ENCODE data around the gene USE1. TPM values are rescaled to one million over a fixed set of nuclear protein-coding genes. Genes with fewer than 3 reads are reported as not detected.
A peak's percentile ranks its signal among the peaks of the same experiment; 100 is the strongest.

USE1 gene
- total and polyA plus RNA-seq, 9 of the 15 experiments (the other 6 are each of a cell fraction or from before 2014, with no cell fraction given): 17.3 to 52.4 (median 34.0) TPM

DNA sequence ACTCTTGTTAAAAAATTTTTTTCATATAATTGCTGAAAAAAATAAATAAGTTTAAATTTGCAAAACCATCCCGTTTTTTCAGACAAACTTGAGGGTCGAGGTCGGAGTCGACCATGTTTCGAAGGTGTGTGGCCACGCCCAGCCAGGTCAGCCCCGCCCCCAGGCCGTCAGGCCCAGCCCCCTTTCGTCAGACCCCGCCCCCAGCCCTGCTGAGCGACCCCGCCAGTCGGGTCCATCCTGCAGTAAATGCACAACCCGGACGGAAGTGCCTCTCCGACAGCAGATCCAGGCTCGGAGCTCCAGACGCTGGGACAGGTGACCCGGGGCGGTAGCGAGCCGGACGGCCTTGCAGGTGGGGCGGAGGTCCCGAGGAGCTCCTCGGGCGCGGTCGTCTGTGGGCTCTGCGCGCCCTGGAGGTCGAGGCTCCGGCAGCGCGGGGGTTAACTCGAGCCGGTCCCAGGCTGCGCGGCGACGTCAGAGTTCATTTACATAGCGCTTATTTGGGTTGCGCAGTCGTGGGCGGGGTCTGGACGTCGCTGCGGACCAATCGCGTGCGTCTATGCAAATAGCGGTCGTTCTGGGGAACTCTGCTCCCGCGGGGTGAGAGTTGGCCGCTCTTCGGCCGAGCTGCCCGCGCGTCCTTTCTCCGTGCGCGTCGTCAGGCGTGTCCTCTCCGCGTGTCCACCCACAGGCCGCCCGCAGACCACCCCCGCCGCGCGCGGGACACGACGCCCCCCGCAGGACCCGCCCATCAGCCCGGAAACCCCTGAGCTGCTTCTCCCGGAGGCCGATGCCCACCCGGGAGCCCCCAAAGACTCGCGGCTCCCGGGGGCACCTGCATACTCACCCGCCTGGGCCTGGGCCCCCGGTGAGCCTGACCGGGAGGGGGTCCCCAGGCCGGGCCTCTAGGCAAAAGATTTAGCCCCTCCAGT lies 11.1 kb downstream of the USE1 start, which contains the start of gene OCEL1 (continued):
- TF ChIP-seq TSHZ1 (CRISPR knock-in tag; IDR thresholded peaks at IDR 0.05) (no peak), CREB1 (IDR thresholded peaks at IDR 0.05) (peak; percentile 81), CREB1 (CRISPR knock-in tag; IDR thresholded peaks at IDR 0.05) (peak; percentile 89), ZBTB40 (IDR thresholded peaks at IDR 0.05) (peak; percentile 64), ZBTB40 (CRISPR knock-in tag; IDR thresholded peaks at IDR 0.05) (no peak), MEIS2 (IDR thresholded peaks at IDR 0.05; ENCODE audit: partially characterized antibody) (peak; percentile 76), ZNF24 (IDR thresholded peaks at IDR 0.05) (no peak), GATAD2A (IDR thresholded peaks at IDR 0.05) (peak; percentile 91), FOXA1 (IDR thresholded peaks at IDR 0.05; ENCODE audit: borderline replicate concordance) (no peak), SUPT5H (IDR thresholded peaks at IDR 0.05) (peak; percentile 86)
- TF ChIP-seq, protein P1, sequence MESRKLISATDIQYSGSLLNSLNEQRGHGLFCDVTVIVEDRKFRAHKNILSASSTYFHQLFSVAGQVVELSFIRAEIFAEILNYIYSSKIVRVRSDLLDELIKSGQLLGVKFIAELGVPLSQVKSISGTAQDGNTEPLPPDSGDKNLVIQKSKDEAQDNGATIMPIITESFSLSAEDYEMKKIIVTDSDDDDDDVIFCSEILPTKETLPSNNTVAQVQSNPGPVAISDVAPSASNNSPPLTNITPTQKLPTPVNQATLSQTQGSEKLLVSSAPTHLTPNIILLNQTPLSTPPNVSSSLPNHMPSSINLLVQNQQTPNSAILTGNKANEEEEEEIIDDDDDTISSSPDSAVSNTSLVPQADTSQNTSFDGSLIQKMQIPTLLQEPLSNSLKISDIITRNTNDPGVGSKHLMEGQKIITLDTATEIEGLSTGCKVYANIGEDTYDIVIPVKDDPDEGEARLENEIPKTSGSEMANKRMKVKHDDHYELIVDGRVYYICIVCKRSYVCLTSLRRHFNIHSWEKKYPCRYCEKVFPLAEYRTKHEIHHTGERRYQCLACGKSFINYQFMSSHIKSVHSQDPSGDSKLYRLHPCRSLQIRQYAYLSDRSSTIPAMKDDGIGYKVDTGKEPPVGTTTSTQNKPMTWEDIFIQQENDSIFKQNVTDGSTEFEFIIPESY (CRISPR knock-in tag; IDR thresholded peaks at IDR 0.05): peak; percentile 13; the same call in 1 of the 2 replicates

Data from K562 (cell line).